ENCODE data around the gene WDR6.

The WDR6 gene

GRCh38 chr3:49016414-49017228 lies 9.4 kb downstream of the WDR6 start:
- no peak for DNase-seq

- DNase-seq = no peak
Observed at GRCh38 chr3:49017229-49017970, 10.2 kb downstream of the WDR6 start.

- peak; percentile 30 for DNase-seq
Observed at GRCh38 chr3:49017971-49018706, 10.9 kb downstream of the WDR6 start, which contains the start of gene DALRD3. Gene DALRD3, minus strand, starts transcription at chr3:49018580. Its CDS starts 16 bp downstream, at chr3:49018564.

- no peak for DNase-seq
Observed at GRCh38 chr3:49018707-49019006, 11.5 kb downstream of the WDR6 start.

DNA sequence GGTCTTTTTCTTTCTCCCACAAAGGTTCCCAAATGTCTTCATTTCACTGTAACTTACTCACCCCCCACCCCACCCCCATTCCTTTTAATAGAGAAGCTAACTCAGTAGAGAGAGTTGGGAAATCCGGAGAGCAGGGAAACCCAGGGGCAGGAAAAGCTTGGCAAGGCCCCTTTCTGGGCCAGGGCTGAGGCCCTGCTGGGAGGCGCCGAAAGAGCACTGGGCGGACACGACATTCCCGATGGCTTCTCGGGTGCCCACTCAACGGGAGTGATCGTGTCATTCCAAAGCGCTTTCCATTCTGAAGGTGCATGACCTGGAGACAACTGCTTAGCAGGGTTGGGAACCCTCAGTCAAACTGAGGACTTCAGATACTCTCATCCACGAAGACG lies 12.7 kb downstream of the WDR6 start:
- no peak for DNase-seq

DNA sequence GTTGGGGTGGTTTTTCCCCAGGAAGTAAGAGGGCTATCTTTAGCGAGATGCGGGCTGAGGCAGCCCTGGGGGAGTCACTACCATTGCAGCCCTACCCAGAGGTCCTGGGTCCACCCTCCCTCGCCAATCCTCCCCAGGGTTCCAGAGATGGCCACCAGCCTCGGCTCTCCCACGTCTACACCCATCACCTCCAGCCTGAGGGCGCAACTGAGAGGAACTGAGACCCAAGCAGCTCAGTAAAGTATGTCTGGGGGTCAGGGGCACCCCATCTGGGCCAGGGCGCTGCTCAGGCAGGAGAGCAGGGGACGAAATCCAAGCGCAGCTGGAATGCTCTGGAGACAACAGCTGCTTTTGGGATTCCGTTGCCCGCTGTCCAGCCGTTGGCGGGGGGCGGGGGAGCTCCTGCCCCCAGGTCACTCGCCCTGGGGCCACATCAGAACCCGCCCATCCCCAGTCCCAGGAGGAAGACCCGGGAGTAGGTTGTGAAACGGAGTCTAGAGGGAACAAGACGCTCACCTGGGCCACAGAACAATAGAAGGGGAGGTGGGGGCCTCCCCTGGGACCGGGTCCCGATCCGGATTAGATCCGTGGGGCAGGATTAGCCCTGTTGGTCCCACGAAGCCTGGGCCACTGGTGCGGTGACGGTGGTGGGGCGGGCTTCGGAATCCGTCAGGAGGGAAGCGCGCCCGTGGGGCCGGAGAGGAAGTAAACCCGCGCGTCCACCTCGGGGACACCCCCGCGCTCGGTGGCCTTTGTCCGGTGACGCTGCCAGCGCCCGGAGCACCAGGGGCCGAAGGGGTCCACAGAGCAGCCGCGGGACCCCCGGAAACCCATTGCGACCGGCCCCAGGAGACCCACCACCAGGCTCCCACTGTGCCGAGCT lies 13.4 kb downstream of the WDR6 start:
- DNase-seq = no peak

DNA sequence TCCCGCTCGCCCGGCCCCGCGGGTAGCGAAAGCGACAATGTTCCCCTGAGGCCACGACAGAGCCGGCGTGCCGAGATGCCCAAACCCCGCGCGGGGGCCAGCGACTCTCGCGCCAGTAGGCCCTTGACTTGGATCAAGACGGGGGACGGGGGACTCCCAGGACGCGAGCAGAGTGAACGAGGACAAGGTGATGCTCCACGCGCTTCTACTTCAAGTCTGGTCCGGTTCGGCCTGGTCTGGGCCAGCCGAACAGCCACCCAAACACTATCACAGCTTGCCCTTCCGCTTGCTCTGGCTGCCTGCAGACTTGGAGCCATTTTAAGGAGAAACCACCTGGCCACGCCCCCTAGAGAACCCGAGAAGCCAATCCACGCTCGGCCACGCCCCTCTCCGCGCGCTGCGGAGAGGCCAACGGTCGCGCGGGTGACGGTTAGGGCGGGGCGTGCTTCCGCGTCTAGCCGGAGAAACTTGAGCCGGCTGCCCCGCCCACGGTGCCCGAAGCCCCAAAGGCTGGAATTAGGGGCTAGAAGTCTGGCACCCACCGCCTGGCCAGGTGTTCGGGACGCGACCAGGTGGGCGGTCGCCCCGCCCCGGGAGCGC lies 14.1 kb downstream of the WDR6 start:
- peak; percentile 93 for DNase-seq

DNA sequence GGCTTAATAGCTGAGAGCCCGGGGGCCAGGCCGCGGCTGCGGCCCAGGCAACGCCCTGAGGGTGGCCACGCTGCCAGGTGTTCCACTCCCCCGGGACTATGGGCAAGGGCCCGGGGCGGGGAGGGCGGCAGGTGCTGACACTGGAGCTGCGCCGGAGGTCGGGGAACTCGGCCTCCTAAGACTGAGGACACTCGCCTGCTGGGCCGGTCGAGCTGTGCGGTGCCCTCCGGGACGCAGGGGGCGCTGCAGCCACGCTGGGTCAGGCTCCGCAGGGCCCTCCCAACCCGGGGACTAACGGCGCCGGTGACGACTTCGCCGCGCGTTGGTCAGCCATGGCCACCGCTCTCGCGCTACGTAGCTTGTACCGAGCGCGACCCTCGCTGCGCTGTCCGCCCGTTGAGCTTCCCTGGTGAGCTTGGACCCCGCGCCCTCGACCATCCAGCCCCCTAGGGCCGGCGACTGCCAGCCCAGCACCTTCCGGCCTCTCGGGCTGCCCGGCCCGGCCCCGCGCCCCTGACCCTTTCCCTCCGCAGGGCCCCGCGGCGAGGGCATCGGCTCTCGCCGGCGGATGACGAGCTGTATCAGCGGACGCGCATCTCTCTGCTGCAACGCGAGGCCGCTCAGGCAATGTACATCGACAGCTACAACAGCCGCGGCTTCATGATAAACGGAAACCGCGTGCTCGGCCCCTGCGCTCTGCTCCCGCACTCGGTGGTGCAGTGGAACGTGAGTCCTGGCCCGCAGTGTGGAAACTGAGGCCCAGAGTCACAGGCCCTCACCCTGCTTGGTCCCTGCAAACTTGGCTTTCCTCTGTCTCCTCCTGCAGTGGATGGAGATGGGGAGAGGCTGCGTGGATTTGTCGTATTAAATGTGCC lies 14.9 kb downstream of the WDR6 start, which contains the start of gene NDUFAF3:
Gene NDUFAF3, plus strand, starts transcription at position 309 of the 875 bp plus-strand sequence. Its CDS starts 24 bp downstream, at position 333.
- DNase-seq = peak; percentile 91

DNA sequence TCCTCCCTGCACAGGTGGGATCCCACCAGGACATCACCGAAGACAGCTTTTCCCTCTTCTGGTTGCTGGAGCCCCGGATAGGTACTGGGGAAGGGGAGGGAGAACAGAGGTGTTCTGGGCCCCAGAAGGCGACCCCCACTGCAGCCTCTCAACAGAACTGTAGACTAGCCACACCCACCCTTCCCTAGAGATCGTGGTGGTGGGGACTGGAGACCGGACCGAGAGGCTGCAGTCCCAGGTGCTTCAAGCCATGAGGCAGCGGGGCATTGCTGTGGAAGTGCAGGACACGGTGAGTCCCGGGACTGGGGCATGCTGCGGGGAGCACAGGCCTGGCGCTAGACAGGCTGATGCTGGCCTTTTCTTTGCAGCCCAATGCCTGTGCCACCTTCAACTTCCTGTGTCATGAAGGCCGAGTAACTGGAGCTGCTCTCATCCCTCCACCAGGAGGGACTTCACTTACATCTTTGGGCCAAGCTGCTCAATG lies 15.5 kb downstream of the WDR6 start:
- DNase-seq = no peak

DNA sequence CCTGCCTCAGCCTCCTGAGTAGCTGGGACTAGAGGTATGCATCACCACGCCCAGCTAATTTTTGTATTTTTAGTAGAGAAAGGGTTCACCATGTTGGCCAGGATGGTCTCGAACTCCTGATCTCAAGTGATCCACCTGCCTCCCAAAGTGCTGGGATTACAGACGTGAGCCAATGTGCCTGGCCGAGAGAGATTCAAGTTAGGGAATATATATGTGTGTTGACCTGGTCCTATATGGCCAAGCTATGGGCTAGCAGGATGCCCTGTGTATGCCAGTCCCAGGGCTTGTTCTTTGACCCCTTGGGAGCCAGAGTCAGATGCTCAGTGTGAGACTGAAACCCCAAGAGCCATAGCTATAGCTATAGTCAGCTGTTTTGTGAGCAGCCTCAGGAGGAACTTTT lies 16.6 kb downstream of the WDR6 start:
- no peak for DNase-seq

- no peak for DNase-seq
Observed at GRCh38 chr3:49024449-49024848, 17.3 kb downstream of the WDR6 start.

DNA sequence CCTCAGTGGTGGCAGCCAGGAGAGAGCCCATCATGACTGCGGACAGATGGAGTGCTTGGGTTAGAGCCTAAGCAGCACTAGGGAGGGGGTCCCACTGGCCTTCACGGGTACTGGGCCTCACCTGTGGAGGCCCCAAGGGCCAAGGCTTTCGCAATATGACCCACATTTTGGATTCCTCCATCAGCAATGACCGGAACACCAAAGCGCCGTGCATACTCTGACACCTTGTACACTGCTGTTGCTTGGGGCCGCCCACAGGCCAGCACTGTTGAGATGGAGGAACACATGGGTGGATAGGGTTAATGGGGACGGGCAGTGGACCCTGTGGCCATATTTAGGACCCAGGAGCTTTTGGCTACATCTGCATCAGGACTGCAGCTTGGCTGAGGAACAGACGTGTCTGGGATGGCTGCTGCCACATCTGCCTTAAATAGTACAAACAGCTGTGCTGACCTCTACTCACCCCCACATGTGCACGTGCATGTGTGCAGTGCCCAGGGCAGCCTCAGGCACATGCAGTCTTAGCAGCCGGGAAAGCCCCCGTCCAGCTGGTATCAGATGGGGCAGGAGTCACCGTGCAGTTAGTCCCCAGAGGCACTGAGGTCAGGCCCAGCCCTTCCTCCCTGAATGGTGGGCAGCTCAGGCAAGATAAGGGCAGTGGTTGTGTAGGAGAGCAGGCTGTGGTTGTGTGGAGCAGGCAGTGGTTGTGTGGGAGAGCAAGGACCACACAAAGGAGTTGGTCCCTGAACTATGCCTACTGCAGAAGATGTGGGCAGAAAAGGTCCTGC lies 18.0 kb downstream of the WDR6 start:
- DNase-seq = no peak

GRCh38 chr3:49025793-49026520 lies 18.8 kb downstream of the WDR6 start:
- no peak for DNase-seq

DNA sequence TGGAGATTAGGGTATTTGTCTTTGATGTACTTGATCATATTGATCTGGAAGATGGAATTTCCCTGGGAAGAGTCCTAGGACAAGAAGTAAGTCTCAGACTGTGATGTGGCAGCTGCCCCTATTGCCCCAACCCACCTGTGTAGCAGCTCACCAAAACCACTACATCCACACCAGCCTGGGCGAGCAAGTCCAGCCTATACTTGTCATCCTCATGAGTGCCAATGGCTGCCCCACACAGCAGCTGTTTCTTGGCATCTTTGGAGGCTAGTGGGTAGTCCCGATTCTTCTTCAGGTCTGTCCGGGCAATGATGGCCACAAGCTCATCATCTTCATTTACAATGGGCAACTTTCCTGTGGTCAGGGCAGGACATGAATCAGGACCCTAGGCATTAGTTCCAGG lies 19.3 kb downstream of the WDR6 start:
- no peak for DNase-seq

DNA sequence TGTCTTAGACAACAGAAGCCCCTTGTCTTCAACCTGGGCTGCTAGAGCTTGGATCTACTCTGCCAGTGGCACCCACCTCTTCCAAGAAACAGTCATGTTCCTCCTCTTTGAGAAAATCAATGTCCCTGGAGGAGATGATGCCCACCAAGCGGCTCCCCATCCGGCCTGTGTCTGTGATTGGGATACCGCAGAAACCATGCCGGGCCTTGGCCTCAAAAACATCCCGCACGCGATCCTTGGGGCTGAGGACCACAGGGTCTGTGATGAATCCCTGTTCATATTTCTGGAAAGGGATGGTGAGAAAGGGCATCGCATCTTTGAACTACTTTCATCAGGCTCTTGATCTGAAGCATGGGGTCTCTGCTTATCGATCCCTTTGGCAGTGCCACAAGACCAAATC lies 20.4 kb downstream of the WDR6 start:
- no peak for DNase-seq

GRCh38 chr3:49028298-49028672 lies 21.1 kb downstream of the WDR6 start:
- no peak for DNase-seq

- DNase-seq = peak; percentile 68
Observed at GRCh38 chr3:49028673-49029562, 21.7 kb downstream of the WDR6 start, which contains the start of gene IMPDH2. Gene IMPDH2, minus strand, starts transcription at chr3:49029398. Its CDS starts 48 bp downstream, at chr3:49029350.

DNA sequence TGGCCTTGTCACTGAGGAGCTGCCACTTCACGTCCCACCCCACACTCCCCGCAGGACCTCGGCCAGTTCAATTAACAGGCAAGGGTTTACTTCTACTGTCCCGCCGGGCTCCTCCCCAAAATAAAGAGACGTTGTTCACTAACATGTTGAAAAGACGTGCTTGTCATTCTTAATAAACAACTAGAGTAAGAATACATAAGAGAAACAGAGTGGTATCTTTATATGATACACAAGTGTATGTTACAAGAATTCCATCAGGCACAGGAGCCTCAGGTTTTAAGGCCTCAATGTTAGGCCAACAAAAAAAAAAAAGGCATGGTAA lies 22.3 kb downstream of the WDR6 start:
- DNase-seq = no peak
